HG03469 (cell line): ENCODE measurements around the gene TENM4.
"Not testable (repeated sequence)": the region's sequence is repeated elsewhere in the genome, so short reads cannot be mapped to it uniquely, and the experiment has no call there.

ENCODE experiments used
- ATAC-seq: cut with Tn5 transposase; IDR thresholded peaks from one replicate; pipeline ENCODE4 v1.9.1; 2021; ENCODE audit warnings: mild to moderate bottlenecking, moderate library complexity, moderate number of reproducible peaks; ENCODE audit not compliant: unreplicated experiment

Gene TENM4

GRCh38 chr11:78642979-78643675 is 797.7 kb downstream of the TENM4 start:
- no peak for ATAC-seq

DNA sequence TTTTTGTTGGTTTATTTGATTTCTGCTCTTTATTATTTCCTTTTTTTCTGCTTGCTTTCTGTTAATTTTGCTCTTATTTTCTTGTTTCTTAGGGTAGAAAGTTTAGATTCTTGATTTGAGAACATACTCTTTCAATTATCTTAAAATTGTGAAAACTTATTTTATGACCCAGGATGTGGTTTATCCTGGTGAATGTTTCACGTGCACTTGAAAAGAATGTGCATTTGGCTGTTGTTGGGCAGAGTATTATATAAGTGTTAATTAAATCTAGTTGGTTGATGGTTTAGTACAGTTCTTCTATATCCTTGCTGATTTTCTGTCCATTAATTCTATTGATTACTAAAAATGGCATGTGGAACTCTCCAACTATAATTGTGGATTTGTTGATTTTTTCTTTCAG is 799.3 kb downstream of the TENM4 start:
- ATAC-seq = no peak

- no peak for ATAC-seq
These were observed 802.0 kb downstream of the TENM4 start for GRCh38 chr11:78638704-78639380.

DNA sequence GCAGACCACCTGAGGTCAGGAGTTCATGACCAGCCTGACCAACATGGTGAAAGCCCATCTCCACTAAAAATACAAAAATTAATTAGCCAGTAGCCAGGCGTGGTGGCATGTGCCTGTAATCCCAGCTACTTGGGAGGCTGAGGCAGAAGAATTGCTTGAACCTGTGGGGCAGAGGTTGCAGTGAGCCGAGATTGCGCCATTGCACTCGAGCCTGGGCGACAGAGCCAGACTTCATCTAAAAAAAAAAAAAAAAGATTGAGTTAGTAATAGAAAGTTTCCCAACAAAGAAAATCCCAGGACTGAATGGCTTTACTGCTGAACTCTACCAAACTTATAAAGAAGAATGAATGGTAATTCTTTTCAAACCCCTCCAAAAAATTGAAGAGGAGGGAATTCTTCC is 803.3 kb downstream of the TENM4 start:
- not testable (repeated sequence) for ATAC-seq

GRCh38 chr11:78635814-78636506 is 804.9 kb downstream of the TENM4 start:
- ATAC-seq = peak; percentile 66

GRCh38 chr11:78633516-78634310 is 807.1 kb downstream of the TENM4 start:
- no peak for ATAC-seq

DNA sequence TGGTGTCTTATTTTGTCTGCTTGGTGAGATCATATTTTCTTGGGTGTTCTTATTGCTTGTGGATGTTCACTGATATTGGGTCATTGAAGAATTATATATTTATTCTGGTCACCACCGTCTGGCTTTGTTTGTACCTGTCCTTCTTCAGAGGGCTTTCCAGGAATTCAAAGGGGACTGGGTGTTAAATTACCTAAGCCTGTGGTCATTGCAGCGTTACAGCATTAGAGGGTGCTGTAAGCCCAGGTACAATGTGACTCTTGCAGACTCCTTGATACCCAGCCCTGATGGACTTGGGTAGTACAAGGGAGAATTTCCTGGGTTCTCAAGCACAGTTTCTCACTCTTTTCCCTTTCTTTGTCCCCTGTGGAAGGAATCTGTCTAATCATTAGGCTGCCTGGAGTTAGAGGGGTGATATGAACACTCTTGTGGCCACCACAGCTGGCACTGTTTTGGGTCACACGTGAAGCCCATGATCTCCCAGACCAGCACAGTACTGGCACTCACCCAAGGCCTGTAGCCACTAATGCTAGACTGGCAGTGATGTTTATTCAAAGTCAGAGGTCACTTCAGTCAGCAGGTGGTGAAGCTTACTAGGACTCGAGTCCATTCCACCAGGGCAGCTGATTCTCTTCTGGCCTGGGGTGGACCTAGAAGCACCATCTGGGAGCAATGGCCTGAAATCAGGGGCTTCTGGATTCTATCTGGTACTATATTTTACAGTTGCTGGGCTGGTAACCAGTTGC is 810.1 kb downstream of the TENM4 start:
- no peak for ATAC-seq

DNA sequence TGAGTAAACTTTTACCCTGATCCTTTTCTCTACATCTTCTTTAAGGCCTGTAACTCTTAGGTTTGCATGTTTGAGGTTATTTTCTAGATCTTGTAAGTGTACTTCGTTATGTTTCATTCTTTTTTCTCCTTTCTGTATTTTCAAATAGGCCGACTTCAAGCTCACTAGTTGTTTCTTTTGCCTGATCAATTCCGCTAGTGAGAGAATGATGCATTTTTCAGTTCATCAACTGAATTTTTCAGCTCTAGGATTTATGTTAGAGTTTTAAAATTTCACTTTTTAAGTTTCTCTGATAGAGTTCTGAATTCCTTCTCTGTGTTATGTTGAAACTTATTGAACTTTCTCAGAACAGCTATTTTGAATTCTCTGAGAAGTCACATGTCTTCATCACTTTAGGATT is 810.7 kb downstream of the TENM4 start:
- no peak for ATAC-seq

- ATAC-seq = no peak
These were observed 818.2 kb downstream of the TENM4 start for GRCh38 chr11:78622666-78623065.

DNA sequence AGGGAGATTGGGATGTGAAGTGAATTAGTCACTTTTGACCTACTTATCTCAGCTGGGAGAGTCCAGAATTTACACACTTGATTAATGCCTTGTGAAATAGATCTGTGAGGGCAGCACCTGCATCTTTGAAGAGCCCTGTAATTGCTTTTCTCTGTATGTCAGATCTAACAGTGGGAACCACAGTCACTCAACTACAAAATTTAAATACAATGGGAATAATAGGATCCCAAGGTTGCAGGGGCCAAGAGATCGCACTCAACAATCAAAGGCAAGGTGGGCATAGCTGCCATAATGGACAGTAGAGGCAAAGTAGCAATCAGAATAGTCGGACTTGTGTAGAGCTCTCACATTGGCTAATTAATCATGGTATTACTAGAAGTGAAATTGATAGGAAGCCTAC is 820.7 kb downstream of the TENM4 start:
- no peak for ATAC-seq

DNA sequence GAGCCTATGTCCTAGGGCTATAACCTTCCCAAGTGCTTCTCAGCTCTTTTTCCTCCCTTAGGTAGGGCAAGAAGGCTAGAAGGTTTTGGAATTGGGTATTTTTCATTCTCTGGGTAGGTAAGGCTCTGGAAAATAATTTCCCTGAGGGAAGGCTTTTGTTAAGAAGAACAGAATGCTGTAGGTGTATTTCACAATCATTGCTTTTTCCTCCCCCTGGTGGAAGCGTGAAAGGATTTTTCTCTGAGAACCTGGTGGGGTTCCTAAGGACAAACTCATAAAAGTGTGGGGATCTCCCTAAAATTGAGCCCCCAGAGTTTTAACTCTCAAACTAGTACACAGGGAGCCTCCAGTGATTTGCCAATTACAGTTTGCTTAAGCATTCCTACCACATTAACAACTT is 825.1 kb downstream of the TENM4 start:
- ATAC-seq = no peak

- ATAC-seq = no peak
These were observed 827.4 kb downstream of the TENM4 start for GRCh38 chr11:78613378-78613813.

- ATAC-seq = no peak
These were observed 828.0 kb downstream of the TENM4 start for GRCh38 chr11:78612721-78613377.

DNA sequence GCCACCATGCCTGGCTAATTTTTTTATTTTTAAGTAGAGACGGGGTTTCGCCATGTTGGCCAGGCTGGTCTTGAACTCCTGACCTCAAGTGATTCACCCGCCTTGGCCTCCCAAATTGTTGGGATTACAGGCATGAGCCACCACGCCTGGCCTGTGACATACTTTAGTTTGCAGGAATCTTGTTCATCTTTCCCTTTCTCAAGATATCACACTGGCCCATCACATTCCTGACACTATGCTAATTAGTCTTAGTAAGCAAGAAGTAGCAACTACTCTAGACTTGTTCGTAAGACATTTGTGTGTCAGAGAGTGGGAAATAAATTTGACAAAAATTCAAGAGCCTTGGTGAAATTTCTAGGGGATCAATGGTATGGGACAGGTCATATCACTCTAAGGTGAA is 831.5 kb downstream of the TENM4 start:
- not testable (repeated sequence) for ATAC-seq

GRCh38 chr11:78607696-78608095 is 833.1 kb downstream of the TENM4 start:
- ATAC-seq = no peak

DNA sequence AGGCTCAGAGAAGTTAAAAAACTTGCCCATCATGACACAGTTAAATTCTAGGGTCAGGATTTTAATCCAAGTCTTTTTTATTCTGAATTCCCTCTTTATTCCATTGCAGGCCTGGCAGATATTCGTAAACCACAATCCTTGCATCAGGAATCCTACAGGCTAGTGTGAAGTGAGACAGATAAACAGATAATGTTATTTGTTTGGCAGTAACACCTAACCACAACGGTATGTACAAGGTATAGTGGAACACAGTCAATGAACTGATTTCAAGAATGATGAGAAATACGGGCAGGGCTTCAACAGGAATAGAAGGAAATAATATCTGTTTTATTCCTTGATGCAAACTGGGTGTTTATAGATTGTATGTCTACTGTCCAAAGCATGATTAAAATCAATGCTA is 834.2 kb downstream of the TENM4 start:
- ATAC-seq = no peak

- ATAC-seq = no peak
These were observed 835.5 kb downstream of the TENM4 start for GRCh38 chr11:78605296-78605695.

DNA sequence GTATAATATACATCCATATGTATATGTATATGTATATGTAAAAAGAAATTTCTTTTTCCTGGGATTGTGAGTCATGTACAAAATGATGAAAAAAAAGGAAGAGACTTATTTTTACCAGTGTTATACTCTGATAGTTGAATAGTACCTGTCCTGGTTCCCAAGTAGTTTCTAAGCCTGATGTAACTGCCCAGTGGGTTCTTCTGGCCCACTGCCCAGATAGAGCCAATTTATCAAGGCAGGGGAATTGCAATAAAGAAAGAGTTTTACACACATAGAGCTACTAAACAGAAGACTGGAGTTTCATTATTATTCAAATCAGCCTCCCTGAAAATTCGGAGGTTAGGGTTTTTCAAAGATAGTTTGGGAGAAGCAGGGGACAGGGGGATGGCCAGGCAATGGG is 837.0 kb downstream of the TENM4 start:
- ATAC-seq = no peak
